GM12874 (cell line): Measurements from ENCODE around the gene ENKUR.

Experiments
- CTCF ChIP-seq: IDR thresholded peaks from 2 replicates; pipeline ENCODE4 v1.5.1; 2011; ENCODE audit warnings: low read depth, mild to moderate bottlenecking, control low read depth, low read length, moderate library complexity; ENCODE audit not compliant: insufficient read depth

ENKUR gene, protein sequence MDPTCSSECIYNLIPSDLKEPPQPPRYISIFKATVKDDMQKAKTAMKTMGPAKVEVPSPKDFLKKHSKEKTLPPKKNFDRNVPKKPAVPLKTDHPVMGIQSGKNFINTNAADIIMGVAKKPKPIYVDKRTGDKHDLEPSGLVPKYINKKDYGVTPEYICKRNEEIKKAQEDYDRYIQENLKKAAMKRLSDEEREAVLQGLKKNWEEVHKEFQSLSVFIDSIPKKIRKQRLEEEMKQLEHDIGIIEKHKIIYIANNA

DNA sequence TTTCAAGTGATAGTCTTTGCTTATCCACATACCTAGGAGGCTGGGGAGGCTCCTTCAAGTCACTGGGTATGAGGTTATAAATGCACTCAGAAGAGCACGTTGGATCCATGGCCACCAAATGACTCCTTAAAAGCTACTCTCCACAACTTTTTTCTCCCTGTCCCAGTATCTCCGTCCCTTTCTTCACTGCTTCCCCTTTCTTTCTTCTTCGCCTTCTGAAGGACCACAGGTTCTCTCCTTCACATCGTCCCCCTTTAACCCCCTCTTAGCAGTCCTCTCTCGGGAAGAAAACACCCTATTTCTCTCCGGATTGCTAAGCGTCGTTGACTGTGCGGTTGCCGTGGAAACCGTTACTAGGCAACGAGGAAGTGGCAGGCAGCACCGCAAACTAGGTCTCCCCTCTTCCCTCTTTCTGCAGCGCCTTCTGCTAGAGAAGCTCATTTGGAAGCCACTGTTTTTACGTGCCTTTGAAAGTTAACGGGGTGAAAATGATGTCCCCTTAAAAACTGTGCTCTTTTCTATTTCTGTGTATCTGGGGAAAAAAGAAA lies at the start of gene ENKUR:
Gene ENKUR (minus strand): TSS at position 331 of the 548 bp plus-strand sequence. CDS start 222 bp downstream, at position 109.
- TF ChIP-seq CTCF, result no peak

DNA sequence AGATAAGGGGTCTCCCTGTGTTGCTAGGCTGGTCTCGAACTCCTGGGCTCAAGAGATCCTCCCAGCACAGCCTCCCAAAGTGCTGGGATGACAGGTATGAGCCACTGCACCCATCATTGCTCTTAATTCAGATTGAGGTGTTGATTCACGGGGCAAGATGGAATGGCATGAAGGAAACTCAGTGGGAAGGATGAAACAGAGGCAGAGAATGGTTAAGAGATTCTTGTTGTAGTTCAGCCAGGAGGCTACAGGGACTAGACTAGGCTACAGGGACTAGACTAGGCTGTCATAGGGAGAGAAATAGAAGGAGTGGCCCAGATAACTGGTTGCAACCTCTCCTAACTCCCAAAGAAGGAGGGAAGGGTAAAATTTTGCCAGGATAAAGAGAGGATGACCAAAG lies 48.4 kb upstream of the ENKUR start:
- no peak for TF ChIP-seq CTCF

GRCh38 chr10:25063644-25064043 lies 47.7 kb upstream of the ENKUR start:
- TF ChIP-seq CTCF, result no peak

GRCh38 chr10:25063157-25063556 lies 47.2 kb upstream of the ENKUR start:
- TF ChIP-seq CTCF, result no peak

DNA sequence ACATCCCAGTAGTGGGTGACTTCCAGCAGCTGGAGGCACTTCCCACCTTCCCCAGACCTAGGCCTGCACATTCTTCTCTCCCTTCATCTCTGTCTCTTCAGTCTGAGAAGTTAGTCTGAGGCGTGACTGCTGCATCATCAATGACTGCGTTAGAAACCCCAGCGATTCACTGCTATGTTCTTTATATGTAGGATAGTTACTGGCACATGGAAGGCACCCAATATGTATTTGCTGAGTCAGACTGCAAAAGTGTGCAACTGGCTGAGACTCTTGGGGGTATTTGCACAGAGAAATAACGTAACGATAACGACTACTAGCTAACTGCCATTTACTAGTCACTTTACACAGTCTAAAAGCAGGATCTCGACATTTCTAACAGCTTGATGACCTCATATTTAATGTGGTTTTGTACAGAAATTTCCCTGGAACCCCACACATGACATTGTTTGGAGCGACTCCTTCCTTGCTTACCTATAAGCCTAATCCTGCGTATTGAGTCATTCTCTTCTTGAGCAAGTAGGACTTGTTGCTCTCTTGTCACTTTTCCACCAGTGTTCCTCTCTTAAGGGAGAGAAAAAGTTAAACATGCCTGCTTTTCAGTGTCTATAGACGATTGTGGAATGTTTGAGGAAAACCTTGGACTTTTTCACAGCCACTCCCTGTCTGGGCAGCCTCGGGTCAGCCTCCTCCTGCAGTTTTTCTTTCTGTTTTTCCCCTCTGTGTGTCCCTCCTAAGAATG lies 45.9 kb upstream of the ENKUR start:
- no peak for TF ChIP-seq CTCF

GRCh38 chr10:25061125-25061524 lies 45.2 kb upstream of the ENKUR start:
- no peak for TF ChIP-seq CTCF

- no peak for TF ChIP-seq CTCF
These were observed 44.0 kb upstream of the ENKUR start for GRCh38 chr10:25059990-25060389.
